Spleen (tissue), 7 donors: ENCODE results near the gene IL1RL1.

Experiments
- POLR2A ChIP-seq, 3 donors: fragments of 450-650 bp; IDR thresholded peaks; one replicate each; pipeline ENCODE4 v1.5.1; 2017; ENCODE audit warnings: antibody characterized with exemption in 3 of 3, mild to moderate bottlenecking in 1 of 3
- TF ChIP-seq, protein P1 (sequence below), 11 experiments: fragments of 200-600 bp in 7 of 11; fragments of 450-650 bp in 4 of 11; sonication (generic) in 4 of 11; IDR thresholded peaks in 8 of 11; conservative IDR thresholded peaks in 3 of 11; 1 replicate in 7 of 11; 2 replicates in 4 of 11; pipeline versions ENCODE4 v1.4.0 to v1.8.0; 2016 to 2021; ENCODE audit warnings: antibody characterized with exemption in 11 of 11, inconsistent platforms in 4 of 11, mild to moderate bottlenecking in 1 of 11
- donor health status: DM: no; HTN: no; CAD: no; lungs with moderate emphysema.
- donor health status: DM: no; HTN: no; CAD: no.
- donor health status: DM: no; HTN: no; CAD: no.

DNA sequence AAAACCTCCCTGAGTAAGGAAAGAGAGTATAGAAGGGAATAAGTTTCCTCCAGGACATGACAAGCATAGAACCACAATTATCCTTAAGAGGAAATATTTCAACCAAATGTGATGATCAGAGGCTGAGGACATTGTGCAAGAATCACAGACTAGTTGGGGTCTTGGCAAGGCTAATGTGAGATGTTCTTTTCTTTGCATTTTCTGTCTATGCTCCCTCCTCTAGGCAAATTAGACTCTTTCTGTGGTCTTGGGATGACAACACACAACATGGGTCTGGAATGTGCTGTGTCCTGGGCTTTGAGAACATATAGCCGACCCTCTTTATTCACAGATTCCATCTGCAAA is 32.0 kb upstream of the IL1RL1 start:
- TF ChIP-seq, protein P1, sequence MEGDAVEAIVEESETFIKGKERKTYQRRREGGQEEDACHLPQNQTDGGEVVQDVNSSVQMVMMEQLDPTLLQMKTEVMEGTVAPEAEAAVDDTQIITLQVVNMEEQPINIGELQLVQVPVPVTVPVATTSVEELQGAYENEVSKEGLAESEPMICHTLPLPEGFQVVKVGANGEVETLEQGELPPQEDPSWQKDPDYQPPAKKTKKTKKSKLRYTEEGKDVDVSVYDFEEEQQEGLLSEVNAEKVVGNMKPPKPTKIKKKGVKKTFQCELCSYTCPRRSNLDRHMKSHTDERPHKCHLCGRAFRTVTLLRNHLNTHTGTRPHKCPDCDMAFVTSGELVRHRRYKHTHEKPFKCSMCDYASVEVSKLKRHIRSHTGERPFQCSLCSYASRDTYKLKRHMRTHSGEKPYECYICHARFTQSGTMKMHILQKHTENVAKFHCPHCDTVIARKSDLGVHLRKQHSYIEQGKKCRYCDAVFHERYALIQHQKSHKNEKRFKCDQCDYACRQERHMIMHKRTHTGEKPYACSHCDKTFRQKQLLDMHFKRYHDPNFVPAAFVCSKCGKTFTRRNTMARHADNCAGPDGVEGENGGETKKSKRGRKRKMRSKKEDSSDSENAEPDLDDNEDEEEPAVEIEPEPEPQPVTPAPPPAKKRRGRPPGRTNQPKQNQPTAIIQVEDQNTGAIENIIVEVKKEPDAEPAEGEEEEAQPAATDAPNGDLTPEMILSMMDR (IDR thresholded peaks at IDR 0.05 in 8 of 11, conservative IDR thresholded peaks at IDR 0.05 in 3 of 11): no peak
- no peak for TF ChIP-seq POLR2A (IDR thresholded peaks at IDR 0.05)
